ENCODE measurements around the gene TNK2.
"Not testable (repeated sequence)": the region's sequence is repeated elsewhere in the genome, so short reads cannot be mapped to it uniquely, and the experiment has no call there.

The TNK2 gene

DNA sequence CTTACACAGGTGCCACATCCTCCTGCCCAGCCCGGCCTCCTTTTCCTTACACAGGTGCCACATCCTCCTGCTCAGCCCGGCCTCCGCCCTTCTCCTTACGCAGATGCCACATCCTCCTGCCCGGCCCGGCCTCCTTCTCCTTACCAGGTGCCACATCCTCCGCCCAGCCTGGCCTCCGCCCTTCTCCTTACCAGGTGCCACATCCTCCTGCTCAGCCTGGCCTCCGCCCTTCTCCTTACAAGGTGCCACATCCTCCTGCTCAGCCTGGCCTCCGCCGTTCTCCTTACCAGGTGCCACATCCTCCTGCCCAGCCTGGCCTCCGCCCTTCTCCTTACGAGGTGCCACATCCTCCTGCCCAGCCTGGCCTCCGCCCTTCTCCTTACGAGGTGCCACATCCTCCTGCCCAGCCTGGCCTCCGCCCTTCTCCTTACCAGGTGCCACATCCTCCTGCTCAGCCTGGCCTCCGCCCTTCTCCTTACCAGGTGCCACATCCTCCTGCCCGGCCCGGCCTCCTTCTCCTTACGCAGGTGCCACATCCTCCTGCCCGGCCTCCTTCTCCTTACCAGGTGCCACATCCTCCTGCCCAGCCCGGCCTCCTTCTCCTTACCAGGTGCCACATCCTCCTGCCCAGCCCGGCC, 92.0 kb downstream of the TNK2 start:
- not testable (repeated sequence) for DNase-seq

DNA sequence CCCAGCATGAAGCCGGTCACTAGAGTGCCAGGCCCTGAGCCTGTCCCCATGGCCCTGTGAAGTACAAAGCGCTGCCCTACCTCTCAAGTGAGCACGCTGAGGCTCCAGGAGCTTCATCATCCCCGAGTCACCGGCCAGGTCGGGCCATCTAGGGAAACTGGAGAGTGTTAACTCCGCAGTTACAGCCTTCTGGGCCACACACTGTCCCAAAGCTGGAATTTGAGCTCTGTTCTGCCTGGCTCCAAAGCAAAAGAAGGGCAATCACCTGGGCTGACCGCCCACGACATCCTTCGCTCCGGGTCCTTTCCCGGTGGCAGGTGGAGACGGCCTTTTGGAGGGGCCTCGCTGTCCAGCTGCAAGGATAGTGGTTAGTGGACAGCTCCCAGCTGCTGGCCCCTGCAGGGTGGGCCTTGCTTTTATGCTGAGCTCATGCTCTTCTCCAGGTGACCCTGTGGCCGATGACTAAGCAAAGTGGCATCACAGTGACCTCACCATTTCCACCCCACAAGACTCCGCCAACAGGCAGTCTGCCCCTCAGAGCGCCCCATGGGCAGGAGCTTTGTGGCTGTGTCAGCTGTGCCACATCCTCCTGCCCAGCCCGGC, 93.1 kb downstream of the TNK2 start:
- no peak for DNase-seq

DNA sequence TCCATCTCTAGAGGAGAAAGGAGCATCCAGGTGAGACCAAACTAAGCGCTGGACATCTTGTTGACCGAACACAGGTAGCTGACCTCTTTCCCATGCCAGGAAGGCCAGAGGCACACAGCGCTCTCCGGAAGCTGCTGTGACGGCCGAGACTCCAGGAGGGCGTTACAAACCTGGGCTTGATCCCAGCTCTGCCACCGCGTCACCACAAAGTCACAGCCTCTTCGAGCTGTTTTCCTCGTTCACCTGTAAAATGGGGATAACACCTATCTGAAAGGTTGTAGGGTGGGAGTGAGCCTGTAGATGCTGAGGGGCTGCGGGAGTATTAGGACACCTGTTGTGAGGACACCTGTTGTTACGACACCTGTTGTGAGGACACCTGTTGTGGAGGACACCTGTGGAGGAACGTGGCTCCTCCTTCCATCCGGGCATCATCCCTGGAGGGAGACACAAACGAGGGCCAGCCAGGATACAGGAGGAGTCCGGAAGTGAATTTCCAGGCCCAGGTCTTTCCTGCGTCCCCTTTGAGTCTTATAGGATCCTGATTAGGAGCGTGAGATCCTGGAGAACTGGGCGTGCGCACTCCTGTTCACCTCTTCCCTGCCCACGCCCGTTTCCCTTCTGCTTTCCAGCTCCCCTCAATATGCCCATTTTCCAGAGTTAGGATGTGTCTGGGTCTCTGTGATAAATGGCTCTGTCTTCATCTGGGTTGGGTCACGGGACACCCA, 94.3 kb downstream of the TNK2 start:
- no peak for DNase-seq

Measured in activated gamma-delta T cell treated with Interleukin-2 at 50 U/mL for 16 hours (primary cell).